Ovary (tissue), 3 donors: ENCODE results near the gene RIN3.

Source experiments
- EP300 ChIP-seq: sonication (generic); formaldehyde crosslinking; IDR thresholded peaks from one replicate; pipeline ENCODE4 v1.6.1; 2017; ENCODE audit warnings: antibody characterized with exemption
- POLR2A ChIP-seq: fragments of 450-650 bp; IDR thresholded peaks from one replicate; pipeline ENCODE4 v1.6.1; 2017; ENCODE audit warnings: antibody characterized with exemption, mild to moderate bottlenecking, moderate library complexity
- TF ChIP-seq, protein P1 (sequence below), 3 donors: fragments of 450-650 bp in 2 of 3; fragments of 200-600 bp in 1 of 3; IDR thresholded peaks; one replicate each; pipeline versions ENCODE4 v1.5.1 to v1.8.0; 2016 to 2022; ENCODE audit warnings: antibody characterized with exemption in 3 of 3, mild to moderate bottlenecking in 1 of 3
- donor health status: DM: no; HTN: no; CAD: no.

DNA sequence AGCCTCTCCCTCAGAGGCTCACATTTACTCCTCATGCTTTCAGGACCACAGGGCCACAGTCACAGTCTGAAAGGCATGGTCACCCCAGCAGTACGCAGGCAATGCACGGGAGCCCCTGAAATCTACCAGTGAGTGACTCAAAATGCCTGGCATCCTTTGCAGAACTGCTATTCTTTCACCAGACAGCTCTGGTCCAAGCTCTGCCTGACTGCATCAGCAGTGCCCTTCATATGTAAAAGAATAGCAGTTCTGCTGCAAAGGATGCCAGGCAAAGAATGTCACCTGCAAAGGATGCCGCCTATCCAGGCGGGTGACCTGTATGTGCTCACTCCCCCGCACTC lies 196.4 kb downstream of the RIN3 start:
- TF ChIP-seq EP300, result no peak
- TF ChIP-seq, protein P1, sequence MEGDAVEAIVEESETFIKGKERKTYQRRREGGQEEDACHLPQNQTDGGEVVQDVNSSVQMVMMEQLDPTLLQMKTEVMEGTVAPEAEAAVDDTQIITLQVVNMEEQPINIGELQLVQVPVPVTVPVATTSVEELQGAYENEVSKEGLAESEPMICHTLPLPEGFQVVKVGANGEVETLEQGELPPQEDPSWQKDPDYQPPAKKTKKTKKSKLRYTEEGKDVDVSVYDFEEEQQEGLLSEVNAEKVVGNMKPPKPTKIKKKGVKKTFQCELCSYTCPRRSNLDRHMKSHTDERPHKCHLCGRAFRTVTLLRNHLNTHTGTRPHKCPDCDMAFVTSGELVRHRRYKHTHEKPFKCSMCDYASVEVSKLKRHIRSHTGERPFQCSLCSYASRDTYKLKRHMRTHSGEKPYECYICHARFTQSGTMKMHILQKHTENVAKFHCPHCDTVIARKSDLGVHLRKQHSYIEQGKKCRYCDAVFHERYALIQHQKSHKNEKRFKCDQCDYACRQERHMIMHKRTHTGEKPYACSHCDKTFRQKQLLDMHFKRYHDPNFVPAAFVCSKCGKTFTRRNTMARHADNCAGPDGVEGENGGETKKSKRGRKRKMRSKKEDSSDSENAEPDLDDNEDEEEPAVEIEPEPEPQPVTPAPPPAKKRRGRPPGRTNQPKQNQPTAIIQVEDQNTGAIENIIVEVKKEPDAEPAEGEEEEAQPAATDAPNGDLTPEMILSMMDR (IDR thresholded peaks at IDR 0.05), result no peak
- no peak for TF ChIP-seq POLR2A
